Stomach (tissue), 9 donors: ENCODE results near the gene SCO2. TPM values are rescaled to one million over a fixed set of nuclear protein-coding genes. Genes with fewer than 3 reads are reported as not detected.
A peak's percentile ranks its signal among the peaks of the same experiment; 100 is the strongest.

ENCODE experiments used
- DNase-seq, 2 donors: peaks; one replicate each; pipeline versions ENCODE4 v3.0.0 to v3.0.0-alpha.2; 2013 to 2019
- H3K27ac ChIP-seq, 5 donors: fragments of 200-600 bp in 4 of 5; sonication (generic) in 4 of 5; one replicate each; pipeline ENCODE4 v1.5.1; 2013 to 2019; ENCODE audit warnings: mild to moderate bottlenecking in 1 of 5, moderate library complexity in 1 of 5
- H3K27me3 ChIP-seq, 3 donors: fragments of 200-600 bp; sonication (generic); one replicate each; pipeline ENCODE4 v1.5.1; 2017 to 2019; ENCODE audit warnings: mixed run types in 1 of 3
- H3K36me3 ChIP-seq, 4 donors: fragments of 200-600 bp; sonication (generic); 1 replicate in 3 of 4; 2 replicates in 1 of 4; pipeline ENCODE4 v1.5.1; 2016 to 2019
- H3K4me1 ChIP-seq, 4 donors: fragments of 200-600 bp; sonication (generic); one replicate each; pipeline ENCODE4 v1.5.1; 2016 to 2019
- H3K4me3 ChIP-seq, 4 donors: fragments of 200-600 bp; sonication (generic) in 3 of 4; one replicate each; pipeline ENCODE4 v1.5.1; 2016 to 2019; ENCODE audit warnings: mild to moderate bottlenecking in 1 of 4
- H3K9me3 ChIP-seq, 4 donors: fragments of 200-600 bp; sonication (generic); one replicate each; pipeline ENCODE4 v1.5.1; 2016 to 2019
- EP300 ChIP-seq: sonication (generic); formaldehyde crosslinking; IDR thresholded peaks from one replicate; pipeline ENCODE4 v1.6.1; 2017; ENCODE audit warnings: antibody characterized with exemption
- POLR2A ChIP-seq, 4 donors: fragments of 450-650 bp; IDR thresholded peaks; one replicate each; pipeline ENCODE4 v1.6.1; 2016; ENCODE audit warnings: antibody characterized with exemption in 4 of 4, control low read depth in 2 of 4, mild to moderate bottlenecking in 1 of 4, moderate library complexity in 1 of 4
- POLR2AphosphoS5 ChIP-seq, 3 donors: sonication (generic); formaldehyde crosslinking; IDR thresholded peaks; one replicate each; pipeline ENCODE4 v1.6.1; 2016; ENCODE audit warnings: antibody characterized with exemption in 3 of 3
- WGBS, 5 donors: extraction: QIAGEN DNeasy Blood & Tissue Kit in 3 of 5; methylation state at CpG; one replicate each; pipeline versions ENCODE4 v1.1.5 to v1.1.7; 2013 to 2018; 5-methylcytosine and 5-hydroxymethylcytosine counted together
- intact Hi-C: fragments of 100-400 bp; cut with DNase I; formaldehyde crosslinking; loops from one replicate; pipeline ENCODE4 v1.15.1; 2023; ENCODE audit warnings: low total_unique reads
- polyA plus RNA-seq, 3 donors: library from polyadenylated mRNA; stranded (reverse); fragments of 200-250 nt; gene quantifications; one replicate each; pipeline ENCODE4 v1.2.3, GENCODE V29; 2013
- total RNA-seq, 5 donors: library from RNA; depleted of rRNA; stranded (reverse); fragments of >200 nt; gene quantifications; one replicate each; pipeline versions ENCODE4 v1.1.0 to v1.2.3, GENCODE V29; 2014 to 2016
- TF ChIP-seq, protein P1 (sequence below), 7 experiments: fragments of 450-650 bp in 4 of 7; fragments of 200-600 bp in 3 of 7; sonication (generic) in 3 of 7; IDR thresholded peaks; one replicate each; pipeline ENCODE4 v1.5.1; 2016 to 2019; ENCODE audit warnings: antibody characterized with exemption in 7 of 7, control low read depth in 2 of 7, mild to moderate bottlenecking in 1 of 7
- donor health status: healthy with polysubstance abuse.
- donor health status: Bipolar disorder and iron deficiency.
- donor health status: healthy.

The SCO2 gene
- total and polyA plus RNA-seq, 8 donors = 0.92 to 7.5 (median 1.9) TPM; not detected in 5

DNA sequence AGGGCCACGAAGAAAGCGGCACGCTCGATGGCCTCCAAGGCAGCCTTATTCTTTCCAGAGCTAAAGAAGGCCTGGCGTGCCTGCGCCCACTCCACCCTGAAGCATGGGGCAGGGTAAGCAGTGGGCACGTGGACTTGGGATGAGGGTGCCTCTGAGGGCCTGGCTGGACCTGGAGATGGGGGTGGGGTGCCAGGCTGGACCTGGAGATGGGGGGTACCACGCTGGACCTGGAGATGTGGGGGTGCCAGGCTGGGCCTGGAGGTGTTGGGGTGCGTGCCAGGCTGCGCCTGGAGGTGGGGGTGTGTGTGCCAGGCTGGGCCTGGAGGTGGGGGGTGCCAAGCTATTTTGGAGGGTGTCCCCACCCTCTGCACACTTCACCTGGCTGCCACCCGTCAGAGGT lies 47.6 kb upstream of the SCO2 start:
- WGBS, 5 donors = 85 to 95% (median 92%) methylated on average over 7 to 11 of the region's 11 CpGs
- Histone ChIP-seq H3K4me3 (no peak overlapping the region), H3K36me3 (peaks cover 3 to 50% (median 29%) of the 10 kb centered on the region in 4 donors), H3K27me3 (peaks cover 0 to 8% (median 1%) of the 10 kb centered on the region in 3 donors), H3K27ac (no peak overlapping the region), H3K9me3 (no peaks in the 10 kb centered on the region), H3K4me1 (peaks cover 6 to 40% (median 20%) of the 10 kb centered on the region in 4 donors)
- no peak for DNase-seq
- no peak for TF ChIP-seq POLR2AphosphoS5 (IDR thresholded peaks at IDR 0.05)
- no peak for TF ChIP-seq POLR2A (IDR thresholded peaks at IDR 0.05)
- TF ChIP-seq EP300 = no peak
- TF ChIP-seq, protein P1, sequence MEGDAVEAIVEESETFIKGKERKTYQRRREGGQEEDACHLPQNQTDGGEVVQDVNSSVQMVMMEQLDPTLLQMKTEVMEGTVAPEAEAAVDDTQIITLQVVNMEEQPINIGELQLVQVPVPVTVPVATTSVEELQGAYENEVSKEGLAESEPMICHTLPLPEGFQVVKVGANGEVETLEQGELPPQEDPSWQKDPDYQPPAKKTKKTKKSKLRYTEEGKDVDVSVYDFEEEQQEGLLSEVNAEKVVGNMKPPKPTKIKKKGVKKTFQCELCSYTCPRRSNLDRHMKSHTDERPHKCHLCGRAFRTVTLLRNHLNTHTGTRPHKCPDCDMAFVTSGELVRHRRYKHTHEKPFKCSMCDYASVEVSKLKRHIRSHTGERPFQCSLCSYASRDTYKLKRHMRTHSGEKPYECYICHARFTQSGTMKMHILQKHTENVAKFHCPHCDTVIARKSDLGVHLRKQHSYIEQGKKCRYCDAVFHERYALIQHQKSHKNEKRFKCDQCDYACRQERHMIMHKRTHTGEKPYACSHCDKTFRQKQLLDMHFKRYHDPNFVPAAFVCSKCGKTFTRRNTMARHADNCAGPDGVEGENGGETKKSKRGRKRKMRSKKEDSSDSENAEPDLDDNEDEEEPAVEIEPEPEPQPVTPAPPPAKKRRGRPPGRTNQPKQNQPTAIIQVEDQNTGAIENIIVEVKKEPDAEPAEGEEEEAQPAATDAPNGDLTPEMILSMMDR (IDR thresholded peaks at IDR 0.05) = no peak
- intact Hi-C loops = no loop called here

DNA sequence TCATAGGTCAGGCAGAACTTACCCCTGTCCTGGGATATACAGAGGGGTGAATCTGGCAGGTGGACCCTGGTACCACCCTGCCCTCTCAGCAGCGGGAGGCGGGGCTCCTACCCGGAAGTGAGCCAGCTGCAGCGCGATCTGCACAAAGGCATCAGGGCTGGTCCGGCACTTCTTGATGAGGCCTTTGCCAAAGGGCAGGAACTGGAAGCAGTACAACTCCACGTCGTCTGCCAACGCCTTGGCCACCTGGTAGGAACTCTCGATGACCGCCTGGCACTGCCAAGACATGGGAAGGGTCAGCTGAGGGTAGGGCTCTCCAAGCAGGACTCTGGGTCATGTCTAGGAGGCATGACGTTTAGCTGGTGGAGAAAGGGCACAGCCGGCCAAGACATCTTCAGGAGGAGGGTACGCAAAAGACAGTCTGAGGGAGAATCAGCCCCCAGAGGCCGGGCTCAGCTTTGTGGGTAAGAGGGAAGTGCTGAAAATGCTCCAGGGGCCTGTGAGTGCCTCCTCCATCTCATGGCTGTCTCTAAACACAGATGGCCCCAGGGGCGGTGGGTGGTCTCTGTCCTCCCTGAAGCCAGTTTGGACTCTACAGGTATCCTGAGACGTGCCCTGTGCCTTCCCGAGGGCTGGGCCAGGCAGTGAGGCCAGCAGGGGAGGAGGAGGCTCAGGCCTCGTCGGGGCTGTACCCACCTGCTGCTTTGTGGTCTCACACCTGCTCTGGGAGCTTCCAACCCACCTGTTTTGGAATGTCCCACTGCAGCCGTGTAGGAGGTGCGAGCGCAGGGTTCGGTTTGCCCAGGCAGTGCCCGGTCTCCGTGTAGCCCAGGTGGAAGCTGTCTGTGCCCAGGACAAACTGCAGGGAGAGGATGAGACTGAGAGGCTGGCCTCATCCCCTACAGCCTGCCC lies 46.1 kb upstream of the SCO2 start:
- peaks cover 3 to 50% (median 29%) of the 10 kb centered on the region in 4 donors for H3K36me3 ChIP-seq
- peak in 1 of 2 donors; percentile 89 for DNase-seq
- intact Hi-C loops = no loop called here

DNA sequence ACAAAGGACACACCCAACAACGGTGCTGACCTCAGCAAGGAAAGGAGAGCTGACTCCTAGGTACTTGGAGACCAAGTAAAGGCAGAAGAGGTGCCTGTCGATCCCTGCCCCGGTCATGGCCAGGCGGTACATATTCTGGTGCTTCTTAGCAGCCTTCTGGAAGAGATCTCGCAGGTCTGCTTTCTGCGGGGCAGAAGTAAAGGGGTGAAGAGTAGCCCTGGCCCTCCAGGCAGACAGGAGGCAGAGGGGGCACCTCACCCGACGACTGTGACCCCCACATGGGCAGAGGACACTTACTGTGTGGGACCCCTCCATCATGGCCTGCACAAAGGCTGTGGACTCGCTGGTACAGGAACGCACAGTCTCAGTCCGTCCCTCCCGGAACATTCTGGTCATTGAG lies 45.5 kb upstream of the SCO2 start:
- TF ChIP-seq EP300 (no peak), POLR2AphosphoS5 (IDR thresholded peaks at IDR 0.05) (no peak), POLR2A (IDR thresholded peaks at IDR 0.05) (no peak)
- TF ChIP-seq, protein P1 (IDR thresholded peaks at IDR 0.05) = no peak
- Histone ChIP-seq H3K4me3 (no peak overlapping the region), H3K36me3 (peaks cover 3 to 50% (median 29%) of the 10 kb centered on the region in 4 donors), H3K27me3 (no peaks in the 10 kb centered on the region), H3K27ac (peak overlapping the region; percentile 66 to 79 (median 76)), H3K9me3 (no peaks in the 10 kb centered on the region), H3K4me1 (peaks cover 5 to 39% (median 15%) of the 10 kb centered on the region in 4 donors)
- intact Hi-C loops = no loop called here
- no peak for DNase-seq
- 90 to 94% (median 92%) methylated on average over 12 of the region's 12 CpGs for WGBS, 5 donors

More for the DNA sequence above, 46.1 kb upstream of the SCO2 start:
- no peak for TF ChIP-seq POLR2A (IDR thresholded peaks at IDR 0.05)
- TF ChIP-seq, protein P1 (IDR thresholded peaks at IDR 0.05) = no peak
- TF ChIP-seq POLR2AphosphoS5 (IDR thresholded peaks at IDR 0.05) = no peak
- no peak for TF ChIP-seq EP300
- Histone ChIP-seq H3K27me3 (no peaks in the 10 kb centered on the region), H3K4me3 (no peak overlapping the region), H3K9me3 (no peaks in the 10 kb centered on the region), H3K27ac (peak overlapping the region; percentile 25 to 78 (median 70)), H3K4me1 (peaks cover 5 to 39% (median 15%) of the 10 kb centered on the region in 4 donors)
- 62 to 74% (median 68%) methylated on average over 20 to 26 of the region's 26 CpGs for WGBS, 5 donors

DNA sequence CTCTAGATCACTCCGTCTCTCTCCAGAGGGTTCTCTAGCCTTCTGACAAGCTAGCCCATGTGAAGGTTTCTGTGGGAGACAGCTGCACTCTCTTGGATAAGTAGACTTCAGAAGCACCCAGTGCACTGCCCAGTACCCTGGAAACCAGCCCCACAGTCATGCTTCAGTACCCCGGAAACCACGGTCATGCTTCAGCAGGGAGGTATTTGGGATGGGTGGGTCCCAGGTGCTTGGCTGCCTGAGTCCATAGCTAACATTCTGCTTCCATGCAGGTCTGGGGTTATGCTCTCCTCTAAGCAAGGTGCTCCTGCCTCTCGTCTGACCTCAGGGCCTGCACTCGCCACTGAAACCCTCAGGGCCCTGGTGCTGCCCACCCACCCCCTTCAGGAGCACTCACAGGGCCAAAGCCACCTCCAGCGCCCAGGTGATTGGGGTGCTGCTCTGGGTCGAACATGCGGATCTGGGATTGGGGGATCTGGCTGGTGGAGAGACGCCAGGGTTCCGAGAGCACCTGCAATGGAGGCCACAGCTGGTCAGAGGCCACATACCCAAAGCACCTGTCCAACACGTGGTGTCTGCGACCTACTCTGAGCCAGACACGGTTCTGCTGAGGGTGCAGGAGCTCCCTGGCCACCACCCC lies 44.6 kb upstream of the SCO2 start:
- H3K36me3 ChIP-seq = peaks cover 3 to 50% (median 29%) of the 10 kb centered on the region in 4 donors
- TF ChIP-seq POLR2A (IDR thresholded peaks at IDR 0.05) = no peak
- TF ChIP-seq POLR2AphosphoS5 (IDR thresholded peaks at IDR 0.05) = no peak
- TF ChIP-seq EP300 = no peak
- TF ChIP-seq, protein P1 (IDR thresholded peaks at IDR 0.05) = no peak
- H3K9me3 ChIP-seq = no peaks in the 10 kb centered on the region
- intact Hi-C loops = no loop called here
- H3K27ac ChIP-seq = peak overlapping the region; percentile 66 to 79 (median 76)
- H3K27me3 ChIP-seq = no peaks in the 10 kb centered on the region
- H3K4me1 ChIP-seq = peaks cover 5 to 39% (median 15%) of the 10 kb centered on the region in 4 donors
- no peak for DNase-seq
- no peak overlapping the region for H3K4me3 ChIP-seq
- 86 to 92% (median 89%) methylated on average over 10 to 13 of the region's 13 CpGs for WGBS, 5 donors
